GM12865 (cell line): ENCODE results near the gene RWDD4.

ENCODE experiments used
- DNase-seq: peaks from one replicate; pipeline ENCODE4 v3.0.0; 2010; ENCODE audit warnings: low read depth
- H3K4me3 ChIP-seq: 2 replicates; pipeline ENCODE4 v1.5.1; 2011; ENCODE audit warnings: mild to moderate bottlenecking, low read depth, low read length, control low read depth
- CTCF ChIP-seq: IDR thresholded peaks from 2 replicates; pipeline ENCODE4 v1.5.1; 2011; ENCODE audit warnings: low read length, control low read depth, low read depth, inconsistent platforms; ENCODE audit not compliant: insufficient read depth; ENCODE audit errors: missing control alignments

RWDD4 gene

GRCh38 chr4:183591301-183591700, 67.7 kb downstream of the RWDD4 start:
- no peak for TF ChIP-seq CTCF
- DNase-seq, result no peak
- no peak overlapping the region for H3K4me3 ChIP-seq
